Measurements from ENCODE around the gene CERS6.
"Not testable (repeated sequence)": the region's sequence is repeated elsewhere in the genome, so short reads cannot be mapped to it uniquely, and the experiment has no call there.

DNA sequence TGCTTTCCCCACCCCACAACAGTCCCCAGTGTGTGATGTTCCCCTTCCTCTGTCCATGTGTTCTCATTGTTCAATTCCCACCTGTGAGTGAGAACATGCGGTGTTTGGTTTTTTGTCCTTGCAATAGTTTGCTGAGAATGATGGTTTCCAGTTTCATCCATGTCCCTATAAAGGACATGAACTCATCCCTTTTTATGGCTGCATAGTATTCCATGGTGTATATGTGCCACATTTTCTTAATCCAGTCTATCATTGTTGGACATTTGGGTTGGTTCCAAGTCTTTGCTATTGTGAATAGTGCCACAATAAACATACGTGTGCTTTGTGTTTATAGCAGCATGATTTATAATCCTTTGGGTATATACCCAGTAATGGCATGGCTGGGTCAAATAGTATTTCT, 335.1 kb downstream of the CERS6 start:
- not testable (repeated sequence) for TF ChIP-seq EZH2 (IDR thresholded peaks at IDR 0.05; ENCODE audit: low read depth)
- TF ChIP-seq, protein P1, sequence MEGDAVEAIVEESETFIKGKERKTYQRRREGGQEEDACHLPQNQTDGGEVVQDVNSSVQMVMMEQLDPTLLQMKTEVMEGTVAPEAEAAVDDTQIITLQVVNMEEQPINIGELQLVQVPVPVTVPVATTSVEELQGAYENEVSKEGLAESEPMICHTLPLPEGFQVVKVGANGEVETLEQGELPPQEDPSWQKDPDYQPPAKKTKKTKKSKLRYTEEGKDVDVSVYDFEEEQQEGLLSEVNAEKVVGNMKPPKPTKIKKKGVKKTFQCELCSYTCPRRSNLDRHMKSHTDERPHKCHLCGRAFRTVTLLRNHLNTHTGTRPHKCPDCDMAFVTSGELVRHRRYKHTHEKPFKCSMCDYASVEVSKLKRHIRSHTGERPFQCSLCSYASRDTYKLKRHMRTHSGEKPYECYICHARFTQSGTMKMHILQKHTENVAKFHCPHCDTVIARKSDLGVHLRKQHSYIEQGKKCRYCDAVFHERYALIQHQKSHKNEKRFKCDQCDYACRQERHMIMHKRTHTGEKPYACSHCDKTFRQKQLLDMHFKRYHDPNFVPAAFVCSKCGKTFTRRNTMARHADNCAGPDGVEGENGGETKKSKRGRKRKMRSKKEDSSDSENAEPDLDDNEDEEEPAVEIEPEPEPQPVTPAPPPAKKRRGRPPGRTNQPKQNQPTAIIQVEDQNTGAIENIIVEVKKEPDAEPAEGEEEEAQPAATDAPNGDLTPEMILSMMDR (conservative IDR thresholded peaks at IDR 0.05) = not testable (repeated sequence)
